ENCODE measurements around the gene NLN.

The NLN gene

GRCh38 chr5:65873181-65873750 lies 151.3 kb downstream of the NLN start:
- ATAC-seq = no peak
- no peak for DNase-seq

- ATAC-seq (no peak), DNase-seq (no peak)
These were observed 152.2 kb downstream of the NLN start for GRCh38 chr5:65874241-65874640.

DNA sequence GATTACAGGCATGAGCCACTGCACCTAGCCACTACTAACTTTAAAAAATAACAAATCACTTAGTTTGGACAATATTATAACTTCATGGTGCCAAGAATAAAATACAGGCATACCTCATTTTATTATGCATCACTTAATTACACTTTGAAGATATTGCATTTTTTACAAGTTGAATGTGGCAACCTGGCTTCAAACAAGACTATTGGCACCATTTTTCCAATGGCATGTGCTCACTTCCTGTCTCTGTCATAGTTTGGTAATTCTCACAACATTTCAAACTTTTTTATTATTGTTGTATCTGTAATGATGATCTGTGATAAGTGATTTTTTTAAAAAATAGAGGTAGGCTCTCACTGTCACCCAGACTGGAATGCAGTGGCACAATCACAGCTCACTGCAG lies 154.5 kb downstream of the NLN start:
- DNase-seq (no peak), ATAC-seq (no peak)

- ATAC-seq (no peak), DNase-seq (no peak)
These were observed 155.0 kb downstream of the NLN start for GRCh38 chr5:65876970-65877369.
